Right kidney (tissue), 1 donor: ENCODE results near the gene CLDN1.
"Not testable (repeated sequence)": the region's sequence is repeated elsewhere in the genome, so short reads cannot be mapped to it uniquely, and the experiment has no call there.

Source experiments
- DNase-seq: peaks from one replicate; pipeline ENCODE4 v3.0.0-alpha.2; 2016

CLDN1 gene

DNA sequence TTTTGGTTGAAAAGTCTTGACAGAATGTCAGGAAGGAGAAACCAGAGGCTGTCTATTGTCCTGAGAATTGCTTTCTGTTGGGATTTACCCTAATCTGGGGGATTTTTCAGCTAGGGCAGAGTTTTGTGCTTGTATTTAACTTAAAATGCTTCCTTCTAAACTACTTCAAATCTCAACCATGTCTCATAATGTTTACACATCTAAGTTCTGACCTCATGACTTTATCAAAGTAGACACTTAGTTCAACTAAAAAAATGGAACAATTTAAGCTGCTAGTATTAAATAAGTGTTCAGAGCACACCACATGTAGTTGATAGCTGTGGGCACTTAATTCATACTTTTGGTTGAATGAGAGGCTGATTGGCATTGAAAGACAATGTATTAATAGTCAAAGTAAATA is 28.2 kb downstream of the CLDN1 start:
- DNase-seq: no peak

DNA sequence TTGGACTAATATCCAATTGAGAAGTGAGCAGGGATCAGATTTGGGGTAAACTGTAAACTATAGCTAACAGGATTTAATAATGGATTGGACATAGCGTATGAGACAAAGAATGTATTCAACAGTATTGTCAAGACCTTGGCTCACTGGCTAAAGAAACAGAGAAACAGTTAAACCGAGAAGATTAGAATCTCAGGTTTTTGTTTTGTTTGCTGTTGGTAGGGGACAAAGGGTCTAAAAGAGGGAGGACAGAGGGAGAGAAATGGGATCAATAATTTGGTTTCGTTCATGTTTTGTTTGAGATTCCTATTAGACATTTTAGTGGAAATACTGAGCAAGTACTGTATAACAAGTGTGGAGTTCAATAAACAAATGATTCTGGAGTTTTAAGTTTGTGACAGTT is 28.6 kb downstream of the CLDN1 start:
- no peak for DNase-seq

- DNase-seq: no peak
Observed at GRCh38 chr3:190291994-190292584, 30.2 kb downstream of the CLDN1 start.

DNA sequence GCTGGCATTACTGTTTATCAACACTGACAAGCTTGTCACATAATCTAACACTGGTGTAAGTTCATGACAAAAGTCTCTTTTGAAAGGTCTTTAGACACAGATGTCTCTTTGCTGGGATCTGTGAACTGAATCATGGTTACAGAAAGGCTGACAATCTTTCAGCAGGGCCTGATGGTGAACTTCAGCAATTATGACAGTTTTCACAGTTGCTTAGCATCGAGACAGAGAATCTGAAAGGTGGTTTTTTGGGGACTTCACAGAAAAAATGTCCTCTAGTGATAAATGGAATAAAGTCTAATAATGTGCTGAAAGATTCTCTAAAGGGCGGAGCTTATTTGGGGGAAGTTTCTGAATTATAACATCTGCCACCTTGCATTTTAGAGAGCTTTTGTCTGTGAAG is 32.3 kb downstream of the CLDN1 start:
- DNase-seq: no peak

DNA sequence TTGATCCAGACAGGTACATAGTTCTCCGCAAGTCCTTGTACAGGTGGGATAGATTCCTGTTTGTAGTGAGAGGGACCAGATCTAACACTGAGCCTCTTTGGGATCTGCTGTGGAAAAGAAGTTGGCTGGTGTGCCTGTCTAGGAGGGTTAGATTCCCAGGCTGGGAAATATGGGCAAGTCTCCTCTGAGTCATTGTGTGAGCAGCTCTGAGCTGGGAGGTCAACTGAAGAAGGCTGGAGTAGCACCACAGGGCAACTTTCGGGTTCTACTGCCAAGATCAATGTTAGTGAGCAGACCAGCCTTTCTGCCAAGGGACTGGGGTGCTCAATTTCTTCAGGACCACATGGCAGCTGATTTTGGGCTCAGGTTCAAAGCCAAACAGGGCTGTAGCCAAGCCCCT is 33.4 kb downstream of the CLDN1 start:
- DNase-seq: no peak

DNA sequence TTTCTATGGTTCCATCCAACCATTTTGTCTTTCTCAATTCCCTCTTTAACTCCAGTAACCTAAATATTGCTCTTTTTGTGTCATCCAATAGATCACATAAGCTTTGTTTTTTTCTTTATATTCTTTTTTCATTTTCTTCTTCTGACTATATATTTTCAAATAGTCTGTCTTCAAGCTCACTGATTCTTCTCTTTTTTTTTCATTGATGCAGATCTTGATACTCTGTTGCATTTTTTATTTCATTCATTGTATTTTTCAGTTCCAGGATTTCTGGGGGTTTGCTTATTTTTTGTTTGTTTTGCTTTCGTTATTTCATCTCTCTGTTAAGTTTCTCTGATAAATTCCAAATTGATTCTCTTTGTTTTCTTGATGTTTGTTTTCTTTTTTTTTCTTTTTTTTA is 36.2 kb downstream of the CLDN1 start:
- DNase-seq: no peak

DNA sequence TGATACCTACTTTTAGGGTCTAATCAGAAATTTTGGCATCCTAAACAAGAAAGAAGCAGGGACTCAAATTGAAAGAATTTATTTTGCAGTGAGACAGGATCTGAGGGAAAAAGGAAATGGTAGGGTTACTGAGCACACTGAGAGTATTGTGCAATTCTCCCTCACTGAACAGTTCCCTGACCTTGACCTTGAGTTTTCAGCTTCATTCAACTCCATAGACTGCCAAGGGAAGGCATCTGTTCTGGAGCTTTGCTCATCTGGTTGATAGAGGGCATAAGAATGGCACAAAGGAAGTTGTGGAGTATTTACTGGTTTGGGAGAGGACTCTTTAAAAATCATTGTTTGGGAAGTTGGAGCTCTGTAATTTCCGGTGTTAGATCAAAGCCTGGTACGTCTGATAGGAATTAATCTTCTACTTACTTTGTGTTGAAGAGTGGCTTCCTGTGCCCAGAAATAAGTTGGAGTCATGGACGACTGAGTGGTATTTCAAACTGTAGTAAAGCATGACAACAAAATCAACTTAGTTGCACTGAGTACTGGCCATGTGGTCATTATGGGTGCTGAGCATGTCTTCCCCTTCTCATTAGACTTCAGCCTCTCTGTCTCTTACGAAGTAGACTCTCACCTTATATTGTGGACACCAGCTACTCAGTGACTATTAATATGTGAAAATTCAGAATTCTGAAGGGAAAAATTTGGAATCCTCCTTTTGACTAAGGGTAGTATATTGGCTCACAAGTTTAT is 40.8 kb downstream of the CLDN1 start:
- no peak for DNase-seq

DNA sequence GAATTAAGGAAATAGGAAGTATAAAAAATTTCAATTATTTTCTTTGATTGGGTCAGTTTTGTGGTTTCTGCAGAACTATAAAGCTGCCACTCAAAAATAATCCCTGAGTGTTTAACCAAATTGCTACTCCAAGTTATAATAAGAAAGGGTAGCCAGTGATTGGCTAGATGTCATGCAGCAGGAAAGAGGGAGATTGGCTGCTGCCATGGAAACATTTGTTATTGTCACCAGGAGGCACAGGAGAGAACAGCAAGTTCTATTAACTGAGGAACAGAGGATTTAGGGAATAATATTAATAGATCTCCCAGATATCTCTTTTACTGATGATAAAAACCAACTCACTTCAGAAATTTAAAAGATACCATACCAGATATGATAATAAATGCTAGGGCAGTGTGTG is 42.6 kb downstream of the CLDN1 start:
- no peak for DNase-seq

- DNase-seq: no peak
Observed at GRCh38 chr3:190272747-190273146, 49.5 kb downstream of the CLDN1 start.

- DNase-seq: no peak
Observed at GRCh38 chr3:190269101-190269500, 53.1 kb downstream of the CLDN1 start.

DNA sequence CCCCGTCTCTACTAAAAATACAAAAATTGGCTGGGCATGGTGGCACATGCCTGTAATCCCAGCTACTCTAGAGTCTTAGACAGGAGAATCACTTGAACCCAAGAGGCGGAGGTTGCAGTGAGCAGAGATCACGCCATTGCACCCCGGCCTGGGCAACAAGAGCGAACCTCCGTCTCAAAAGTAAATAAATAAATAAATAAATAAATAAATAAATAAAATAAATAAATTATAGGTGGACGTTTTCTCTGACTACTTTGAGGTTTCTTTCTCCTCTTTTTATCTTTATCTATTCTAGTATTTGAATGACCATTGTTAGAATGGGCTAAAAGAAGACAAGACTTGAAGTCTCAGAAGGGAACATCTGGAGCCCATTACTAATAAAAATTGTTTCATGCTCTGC is 54.8 kb downstream of the CLDN1 start:
- not testable (repeated sequence) for DNase-seq

- DNase-seq: no peak
Observed at GRCh38 chr3:190266913-190267290, 55.3 kb downstream of the CLDN1 start.

GRCh38 chr3:190266265-190266912 is 55.9 kb downstream of the CLDN1 start:
- no peak for DNase-seq

DNA sequence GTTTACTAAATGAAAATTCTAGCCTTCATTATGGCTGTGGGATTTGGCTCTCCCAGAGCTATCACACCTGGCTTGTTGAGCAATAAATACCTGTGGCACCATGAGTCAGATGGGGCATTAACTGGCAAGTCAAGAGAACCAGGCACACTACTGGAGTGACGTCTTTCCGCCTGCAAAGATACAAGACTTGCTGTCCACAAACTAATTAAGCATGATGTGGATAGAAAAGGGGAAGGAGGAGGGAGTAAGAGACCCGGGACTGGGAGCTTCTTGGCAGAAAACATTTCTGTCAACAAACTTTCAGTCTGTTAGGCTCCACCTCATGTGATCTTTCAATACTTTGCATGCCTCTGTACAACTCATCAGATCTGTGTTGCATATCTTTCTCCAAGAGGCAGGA is 56.5 kb downstream of the CLDN1 start:
- no peak for DNase-seq

GRCh38 chr3:190265126-190265525 is 57.1 kb downstream of the CLDN1 start:
- no peak for DNase-seq

GRCh38 chr3:190261740-190262139 is 60.5 kb downstream of the CLDN1 start:
- no peak for DNase-seq

DNA sequence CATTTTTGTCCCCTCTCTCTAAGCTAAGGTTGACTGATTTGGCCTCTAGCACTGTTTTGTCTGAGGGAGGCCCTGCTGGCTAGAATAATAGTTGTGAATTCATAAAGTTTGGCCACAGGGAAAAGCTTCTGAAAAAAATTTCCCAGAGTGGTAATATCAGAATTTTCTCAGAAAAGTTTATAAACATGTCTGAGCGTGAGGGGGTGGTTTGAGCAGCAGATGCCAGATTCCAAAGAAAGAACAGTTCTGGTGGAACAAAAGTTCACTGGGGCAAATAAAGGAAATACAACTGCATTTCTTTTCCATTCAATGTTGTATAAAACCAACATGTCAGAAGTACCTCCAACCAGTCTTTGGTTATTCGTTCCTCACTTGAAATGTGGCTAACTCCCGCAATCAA is 61.2 kb downstream of the CLDN1 start:
- DNase-seq: no peak

DNA sequence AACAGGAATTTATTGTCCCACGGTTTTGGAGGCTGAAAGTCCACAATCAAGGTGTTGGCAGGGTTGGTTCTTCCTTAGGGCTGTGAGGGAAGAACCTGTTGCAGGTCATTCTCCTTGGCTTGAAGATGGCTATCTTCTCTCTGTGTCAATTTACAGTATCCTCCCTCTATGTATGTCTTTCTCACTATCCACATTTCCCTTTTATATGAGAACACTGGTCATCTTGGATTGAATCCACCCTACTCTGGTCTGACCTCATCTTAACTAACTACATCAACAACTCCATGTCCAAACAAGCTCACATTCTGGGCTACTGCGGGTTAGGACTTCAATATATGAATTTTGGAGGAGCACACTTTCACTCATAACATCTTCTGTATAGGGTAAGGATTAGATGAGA is 61.9 kb downstream of the CLDN1 start:
- no peak for DNase-seq

- peak; percentile 20 for DNase-seq
Observed at GRCh38 chr3:190258634-190259033, 63.6 kb downstream of the CLDN1 start.
